Natural killer cell (primary cell): ENCODE results near the gene ARF3. TPM values are rescaled to one million over a fixed set of nuclear protein-coding genes. Genes with fewer than 3 reads are reported as not detected.

ENCODE experiments used
- ATAC-seq, 3 donors: fragments of 150-1000 bp in 2 of 3; fragments of 200-7000 bp in 1 of 3; cut with Tn5 transposase; 1 replicate in 1 of 3; 2 replicates in 2 of 3; pipeline ENCODE4 v1.10.0; 2021; ENCODE audit warnings: mild to moderate bottlenecking in 2 of 3, moderate library complexity in 2 of 3
- DNase-seq, 2 donors: peaks; one replicate each; pipeline versions ENCODE4 v3.0.0 to v3.0.0-alpha.2; 2013 to 2021; ENCODE audit warnings: mixed read lengths in 1 of 2
- H3K27ac ChIP-seq: one replicate; pipeline ENCODE4 v1.5.1; 2013; ENCODE audit warnings: mild to moderate bottlenecking, low read length
- H3K27me3 ChIP-seq: one replicate; pipeline ENCODE4 v1.6.1; 2013; ENCODE audit warnings: low read length; ENCODE audit not compliant: control insufficient read depth, insufficient read depth
- H3K36me3 ChIP-seq: one replicate; pipeline ENCODE4 v1.6.1; 2013; ENCODE audit warnings: low read length; ENCODE audit not compliant: control insufficient read depth, insufficient read depth
- H3K4me1 ChIP-seq: one replicate; pipeline ENCODE4 v1.6.1; 2013; ENCODE audit warnings: low read length; ENCODE audit not compliant: control insufficient read depth, insufficient read depth
- H3K4me3 ChIP-seq: one replicate; pipeline ENCODE4 v1.5.1; 2013; ENCODE audit warnings: low read length
- H3K9me3 ChIP-seq: one replicate; pipeline ENCODE4 v1.6.1; 2013; ENCODE audit warnings: low read length; ENCODE audit not compliant: control insufficient read depth, insufficient read depth
- H3K27ac Mint-ChIP-seq, 2 donors: one replicate each; pipeline ENCODE4 v1.8.0; 2022; ENCODE audit warnings: mild to moderate bottlenecking in 2 of 2, mixed read lengths in 2 of 2, moderate library complexity in 1 of 2
- H3K27me3 Mint-ChIP-seq, 2 donors: one replicate each; pipeline ENCODE4 v1.8.0; 2022; ENCODE audit warnings: low read depth in 2 of 2, mixed read lengths in 2 of 2
- H3K36me3 Mint-ChIP-seq: one replicate; pipeline ENCODE4 v1.8.0; 2022; ENCODE audit warnings: mixed read lengths
- H3K4me1 Mint-ChIP-seq, 2 donors: one replicate each; pipeline ENCODE4 v1.8.0; 2022; ENCODE audit warnings: mixed read lengths in 2 of 2
- H3K4me3 Mint-ChIP-seq: one replicate; pipeline ENCODE4 v1.8.0; 2022; ENCODE audit warnings: mild to moderate bottlenecking, moderate library complexity, mixed read lengths
- H3K9me3 Mint-ChIP-seq, 2 donors: one replicate each; pipeline ENCODE4 v1.8.0; 2022; ENCODE audit warnings: mixed read lengths in 2 of 2
- WGBS: methylation state at CpG from one replicate; pipeline ENCODE4 v1.1.7; 2013; ENCODE audit warnings: missing lambda C conversion rate; ENCODE audit not compliant: insufficient coverage; 5-methylcytosine and 5-hydroxymethylcytosine counted together
- intact Hi-C: fragments of 100-400 bp; cut with micrococcal nuclease; formaldehyde crosslinking; loops from one replicate; pipeline ENCODE4 v1.14.2; 2022
- total RNA-seq, 4 donors: library from RNA; stranded (reverse); fragments of 120-200 nt in 1 of 4; gene quantifications; one replicate each; pipeline versions ENCODE4 v1.2.3 to v1.2.4, GENCODE V29; 2013 to 2022
- TF ChIP-seq, protein P1 (sequence below): fragments of 200-600 bp; IDR thresholded peaks from one replicate; pipeline ENCODE4 v1.8.0; 2022; ENCODE audit warnings: antibody characterized with exemption

ARF3 gene
- total RNA-seq, 3 donors from 2014 or later (not counting 1 experiment from before 2014, with no cell fraction given): 80.7 to 114 (median 88.4) TPM

DNA sequence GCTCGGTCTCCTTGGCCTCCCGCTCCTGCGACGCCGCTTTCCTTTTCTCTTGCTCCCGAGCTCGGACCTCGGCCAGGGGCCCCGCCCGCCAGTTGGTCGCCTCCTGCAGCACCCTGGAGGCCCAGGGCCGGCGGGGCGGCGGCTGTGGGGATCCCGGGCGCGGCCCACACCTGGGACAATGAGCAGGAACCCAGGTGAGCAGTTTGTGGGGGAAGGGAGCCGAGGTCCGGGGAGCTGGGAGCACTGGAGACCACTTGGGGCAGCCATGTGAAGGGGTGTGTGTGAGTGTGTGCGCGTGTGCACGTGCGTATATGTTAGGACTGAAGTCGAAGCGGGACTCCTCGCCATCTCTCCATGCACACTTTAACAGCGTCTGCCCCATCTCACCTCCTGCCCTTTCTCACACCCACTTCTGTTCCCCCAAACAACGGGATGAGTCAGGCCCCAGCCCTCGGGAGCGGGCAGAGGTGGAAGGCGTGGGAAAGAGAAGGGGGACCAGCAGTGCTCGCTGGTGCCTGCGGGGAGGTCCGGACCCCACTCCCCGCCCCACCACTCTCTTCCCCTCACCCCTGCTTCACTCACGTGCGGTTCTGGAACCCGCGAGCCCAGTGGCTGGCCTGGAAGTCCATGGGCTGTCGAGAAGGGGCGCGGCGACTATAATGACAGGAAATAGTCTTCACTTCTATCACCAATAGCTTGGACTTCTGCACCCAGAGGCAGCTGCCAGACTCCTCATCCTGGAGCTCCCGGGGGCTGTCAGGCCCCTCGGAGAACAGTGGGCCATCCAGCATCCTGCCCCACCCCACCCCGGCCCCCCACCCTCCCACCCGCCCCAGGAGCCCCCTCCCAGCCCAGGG, 41.4 kb upstream of the ARF3 start:
- peak in 1 of 2 donors; percentile 57 for DNase-seq
- Mint-ChIP-seq H3K27ac (peak overlapping the region in 1 of 2 donors; percentile 57), H3K36me3 (peaks cover 12% of the 10 kb centered on the region), H3K27me3 (peaks cover 31 to 65% of the 10 kb centered on the region in 2 donors), H3K9me3 (no peaks in the 10 kb centered on the region), H3K4me1 (peaks cover 29 to 51% of the 10 kb centered on the region in 2 donors), H3K4me3 (peak overlapping the region; percentile 73)
- peaks cover 47% of the 10 kb centered on the region for H3K4me1 ChIP-seq
- WGBS: 1% methylated on average over 29 of the region's 48 CpGs
- no peaks in the 10 kb centered on the region for H3K9me3 ChIP-seq
- no peak overlapping the region for H3K4me3 ChIP-seq
- intact Hi-C loops: loop anchor here (5.0 kb wide), 2 partner anchors 44 to 66 kb away; no protein-coding TSS in a partner anchor
- peaks cover 47% of the 10 kb centered on the region for H3K27me3 ChIP-seq
- H3K27ac ChIP-seq: no peak overlapping the region
- TF ChIP-seq, protein P1, sequence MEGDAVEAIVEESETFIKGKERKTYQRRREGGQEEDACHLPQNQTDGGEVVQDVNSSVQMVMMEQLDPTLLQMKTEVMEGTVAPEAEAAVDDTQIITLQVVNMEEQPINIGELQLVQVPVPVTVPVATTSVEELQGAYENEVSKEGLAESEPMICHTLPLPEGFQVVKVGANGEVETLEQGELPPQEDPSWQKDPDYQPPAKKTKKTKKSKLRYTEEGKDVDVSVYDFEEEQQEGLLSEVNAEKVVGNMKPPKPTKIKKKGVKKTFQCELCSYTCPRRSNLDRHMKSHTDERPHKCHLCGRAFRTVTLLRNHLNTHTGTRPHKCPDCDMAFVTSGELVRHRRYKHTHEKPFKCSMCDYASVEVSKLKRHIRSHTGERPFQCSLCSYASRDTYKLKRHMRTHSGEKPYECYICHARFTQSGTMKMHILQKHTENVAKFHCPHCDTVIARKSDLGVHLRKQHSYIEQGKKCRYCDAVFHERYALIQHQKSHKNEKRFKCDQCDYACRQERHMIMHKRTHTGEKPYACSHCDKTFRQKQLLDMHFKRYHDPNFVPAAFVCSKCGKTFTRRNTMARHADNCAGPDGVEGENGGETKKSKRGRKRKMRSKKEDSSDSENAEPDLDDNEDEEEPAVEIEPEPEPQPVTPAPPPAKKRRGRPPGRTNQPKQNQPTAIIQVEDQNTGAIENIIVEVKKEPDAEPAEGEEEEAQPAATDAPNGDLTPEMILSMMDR: no peak
- ATAC-seq: peak in 1 of 3 donors; percentile 9
- H3K36me3 ChIP-seq: peaks cover 20% of the 10 kb centered on the region

DNA sequence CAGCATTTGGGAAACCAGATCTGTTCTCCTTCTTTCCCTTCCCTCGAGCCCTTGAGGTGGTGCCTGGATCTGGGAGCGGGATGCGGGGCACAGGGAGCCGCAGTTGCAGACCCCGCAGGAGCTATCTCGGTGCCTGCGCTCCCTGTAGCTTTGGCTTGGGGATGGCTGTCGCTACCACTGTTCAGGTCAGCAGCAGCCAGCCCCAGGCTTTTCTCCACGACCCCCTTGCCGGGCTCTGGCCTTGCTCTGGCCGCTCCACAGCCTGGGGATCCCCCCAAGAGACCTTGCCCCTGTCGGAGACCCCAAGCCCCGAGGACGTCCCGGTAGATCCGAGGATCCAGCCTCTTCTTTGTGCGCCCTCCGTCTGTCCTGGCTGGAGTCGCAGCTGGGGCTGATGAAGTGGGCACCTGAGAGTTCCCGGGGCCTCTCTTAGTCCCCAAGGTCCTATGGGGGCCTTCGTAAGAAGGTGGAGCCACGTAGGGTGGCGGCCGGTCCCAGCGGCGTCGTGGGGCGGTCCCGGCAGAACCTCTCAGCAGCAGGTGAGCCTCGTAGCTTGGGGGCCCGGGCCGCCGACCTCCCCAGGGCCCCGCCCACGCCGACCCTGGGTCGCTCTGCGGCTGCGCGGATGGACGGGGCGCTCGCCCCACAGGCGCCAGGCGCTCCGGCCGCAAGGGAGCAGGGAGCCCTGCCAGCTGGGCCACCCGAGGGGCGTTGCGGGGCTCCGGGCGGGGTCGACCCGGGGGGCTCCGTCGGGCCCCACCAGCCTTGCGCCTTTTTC, 40.6 kb upstream of the ARF3 start:
- H3K4me1 ChIP-seq: peaks cover 47% of the 10 kb centered on the region
- no peaks in the 10 kb centered on the region for H3K9me3 ChIP-seq
- H3K27ac Mint-ChIP-seq: peak overlapping the region in 1 of 2 donors; percentile 86
- H3K4me3 ChIP-seq: peak overlapping the region; percentile 7
- H3K27me3 ChIP-seq: peaks cover 49% of the 10 kb centered on the region
- peaks cover 10% of the 10 kb centered on the region for H3K36me3 Mint-ChIP-seq
- peaks cover 29 to 51% of the 10 kb centered on the region in 2 donors for H3K4me1 Mint-ChIP-seq
- ATAC-seq (peak in 1 of 3 donors; percentile 21), DNase-seq (peak in 1 of 2 donors; percentile 52)
- intact Hi-C loops: loop anchor here (2.0 to 5.0 kb wide), 3 partner anchors 21 to 66 kb away; partner anchors contain the start of gene PRKAG1
- peaks cover 35 to 67% of the 10 kb centered on the region in 2 donors for H3K27me3 Mint-ChIP-seq
- no peak overlapping the region for H3K27ac ChIP-seq
- no peaks in the 10 kb centered on the region for H3K9me3 Mint-ChIP-seq
- peaks cover 14% of the 10 kb centered on the region for H3K36me3 ChIP-seq
- H3K4me3 Mint-ChIP-seq: peak overlapping the region; percentile 77
- TF ChIP-seq, protein P1: no peak
- WGBS: 3% methylated on average over 57 of the region's 57 CpGs

DNA sequence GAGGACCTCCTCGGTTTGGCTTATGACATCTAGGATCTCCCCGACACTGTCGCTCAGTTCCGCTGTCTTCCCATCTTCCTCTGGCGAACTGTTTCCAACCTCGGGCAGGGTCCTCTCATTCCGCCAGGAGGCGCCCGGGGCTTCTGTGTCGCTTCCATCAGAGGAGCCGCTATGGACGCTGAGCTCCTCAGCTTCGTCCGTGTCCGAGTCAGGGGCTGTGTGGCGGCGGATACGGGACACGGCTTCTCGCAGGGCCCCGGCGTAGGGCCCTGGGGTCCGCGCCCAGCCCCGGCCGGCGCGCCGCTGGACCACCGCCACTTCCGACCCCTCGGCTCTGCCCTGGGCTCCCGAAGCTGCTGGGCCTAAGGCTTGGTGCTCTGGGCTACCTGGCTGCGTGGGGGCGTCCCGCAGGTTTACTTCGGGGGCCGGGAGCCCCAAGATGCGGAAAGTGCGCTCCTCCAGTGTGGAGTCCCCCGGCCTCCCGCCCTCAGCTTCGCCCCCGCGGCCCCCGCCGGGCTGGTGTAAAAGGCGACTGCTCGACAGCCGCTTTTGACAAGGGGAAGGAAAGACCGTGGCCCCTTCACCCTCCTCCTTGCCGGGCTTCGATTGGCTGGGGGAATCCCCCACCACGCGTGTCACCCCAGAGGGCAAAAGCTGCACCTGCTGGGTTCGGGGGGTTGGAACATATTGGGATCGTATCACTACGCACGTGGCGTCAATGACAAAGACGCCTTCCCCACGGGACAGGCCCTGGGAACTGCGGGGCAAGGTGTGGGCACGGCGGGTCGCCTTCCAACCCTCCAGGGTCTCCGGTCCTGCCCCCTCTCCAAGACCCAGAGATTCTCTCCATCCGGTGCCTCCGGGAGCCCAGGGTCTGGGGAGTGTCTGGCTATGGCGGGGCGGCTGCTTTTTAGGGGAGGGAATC, 39.8 kb upstream of the ARF3 start:
- H3K27ac ChIP-seq: no peak overlapping the region

More for the DNA sequence above, 39.8 kb upstream of the ARF3 start:
- Mint-ChIP-seq H3K36me3 (peaks cover 1% of the 10 kb centered on the region), H3K9me3 (no peaks in the 10 kb centered on the region), H3K27ac (peak overlapping the region; percentile 21 to 86), H3K27me3 (peaks cover 35 to 61% of the 10 kb centered on the region in 2 donors), H3K4me3 (peak overlapping the region; percentile 77), H3K4me1 (peaks cover 29 to 51% of the 10 kb centered on the region in 2 donors)
- no peaks in the 10 kb centered on the region for H3K9me3 ChIP-seq
- H3K4me1 ChIP-seq: peaks cover 47% of the 10 kb centered on the region
- peak; percentile 74 to 84 (median 78) for ATAC-seq
- H3K36me3 ChIP-seq: peaks cover 6% of the 10 kb centered on the region
- TF ChIP-seq, protein P1: peak; percentile 58
- peak; percentile 60 to 83 for DNase-seq
- peak overlapping the region; percentile 23 for H3K4me3 ChIP-seq
- intact Hi-C loops: loop anchor here (2.0 to 5.0 kb wide), 3 partner anchors 22 to 65 kb away; partner anchors contain the start of gene PRKAG1
- peaks cover 51% of the 10 kb centered on the region for H3K27me3 ChIP-seq
- whole genome bisulfite sequencing: 4% methylated on average over 69 of the region's 71 CpGs
